Frontal cortex (tissue), 4 donors: Measurements from ENCODE around the gene TPK1. TPM values are rescaled to one million over a fixed set of nuclear protein-coding genes. Genes with fewer than 3 reads are reported as not detected.
"Not testable (repeated sequence)": the region's sequence is repeated elsewhere in the genome, so short reads cannot be mapped to it uniquely, and the experiment has no call there.

Experiments used
- DNase-seq, 2 donors: peaks; one replicate each; pipeline ENCODE4 v3.0.0; 2012; ENCODE audit warnings: low spot score in 2 of 2
- FAIRE-seq: peaks from 2 replicates; lab custom pipeline; 2012; peaks lifted over from hg19 to GRCh38; lab: Jason Lieb, UNC
- small RNA-seq: library from RNA; depleted of rRNA; stranded (forward); fragments of <200 nt; gene quantifications from one replicate; pipeline ENCODE3, GENCODE V24; 2014
- total RNA-seq: library from RNA; depleted of rRNA; stranded (reverse); fragments of >200 nt; gene quantifications from one replicate; pipeline ENCODE4 v1.2.3, GENCODE V29; 2014
- donor health status: control.
- donor health status: control.
- donor health status: control.

TPK1 gene
- total RNA-seq, 1 donor from 2014 or later = 7.3 TPM

DNA sequence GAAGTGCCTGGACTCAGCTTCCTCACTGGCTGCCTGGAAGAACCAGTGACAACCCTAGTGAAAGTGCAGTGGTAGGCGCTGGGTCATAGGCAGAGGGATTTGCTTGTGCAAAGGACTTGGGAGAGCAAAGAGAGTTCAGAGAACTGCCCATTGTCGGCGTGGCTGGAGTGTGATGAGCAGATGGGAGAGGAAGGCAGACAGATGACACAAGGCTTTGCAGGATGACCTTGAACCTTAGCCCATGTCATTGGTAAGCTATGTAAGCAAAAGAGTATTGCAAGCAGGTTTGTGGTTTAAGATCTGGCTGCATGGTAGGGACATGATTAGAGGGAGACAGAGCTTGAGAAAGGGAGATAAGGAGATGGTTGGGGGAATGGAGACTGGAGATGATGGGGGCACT is 397.1 kb downstream of the TPK1 start:
- FAIRE-seq (no peak), DNase-seq (no peak)

DNA sequence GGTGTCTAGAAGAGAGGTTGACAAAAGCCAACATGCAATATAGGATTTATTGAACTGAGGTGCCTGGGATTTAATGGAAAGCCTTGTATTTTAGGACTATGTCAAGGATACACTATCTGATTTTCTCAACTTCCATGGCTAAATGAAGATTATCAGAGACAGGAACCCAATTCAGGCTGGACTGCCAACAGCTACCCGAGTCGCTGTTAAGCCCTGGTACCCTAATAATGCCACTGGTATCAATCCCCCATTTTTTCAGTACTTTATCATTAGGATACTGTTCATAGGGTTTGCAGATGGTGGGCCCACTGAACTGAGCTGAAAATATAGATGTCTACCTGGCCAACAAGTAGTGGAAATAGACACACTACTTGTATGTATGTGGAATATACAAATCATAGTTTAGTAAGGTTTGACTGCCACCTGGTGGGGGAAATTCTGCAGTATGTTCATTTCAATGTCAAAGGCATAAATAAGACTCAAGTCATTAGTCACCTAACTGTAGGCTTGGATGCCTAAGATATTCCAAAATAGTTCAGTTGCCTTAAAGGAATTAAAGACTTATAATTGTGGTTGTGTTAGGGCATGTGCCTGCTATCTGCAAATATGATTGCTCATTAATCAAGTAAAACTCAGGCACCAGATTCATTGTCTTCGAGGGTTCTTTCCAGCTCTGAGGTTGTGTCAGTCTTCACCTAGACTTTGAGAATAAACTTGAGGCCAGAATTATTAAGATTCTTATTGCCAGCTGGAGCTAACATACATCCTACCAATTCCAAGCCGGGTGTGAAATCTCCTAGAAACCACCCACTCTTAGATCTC is 398.3 kb downstream of the TPK1 start:
- peak in 1 of 2 donors; percentile 22 for DNase-seq
- FAIRE-seq = no peak

DNA sequence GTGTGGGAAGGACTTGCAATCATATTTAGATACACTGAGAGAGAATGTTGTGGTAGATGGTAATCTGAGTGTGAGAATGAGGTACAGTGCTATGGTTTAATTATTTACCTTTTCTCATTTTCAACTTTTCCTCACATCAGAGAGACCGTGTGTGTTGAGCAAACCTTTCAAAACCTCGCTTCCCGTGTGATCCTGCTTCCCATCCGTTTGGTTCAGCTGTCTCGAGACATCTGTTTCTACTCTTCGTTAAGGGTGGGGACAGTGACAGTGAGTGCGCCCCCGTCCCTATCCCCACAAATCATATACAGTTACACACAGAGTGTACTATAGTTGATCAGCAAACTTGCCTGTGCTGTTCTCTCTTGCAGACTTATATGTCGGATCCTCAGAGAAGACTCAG is 399.4 kb downstream of the TPK1 start:
- DNase-seq (no peak), FAIRE-seq (no peak)

DNA sequence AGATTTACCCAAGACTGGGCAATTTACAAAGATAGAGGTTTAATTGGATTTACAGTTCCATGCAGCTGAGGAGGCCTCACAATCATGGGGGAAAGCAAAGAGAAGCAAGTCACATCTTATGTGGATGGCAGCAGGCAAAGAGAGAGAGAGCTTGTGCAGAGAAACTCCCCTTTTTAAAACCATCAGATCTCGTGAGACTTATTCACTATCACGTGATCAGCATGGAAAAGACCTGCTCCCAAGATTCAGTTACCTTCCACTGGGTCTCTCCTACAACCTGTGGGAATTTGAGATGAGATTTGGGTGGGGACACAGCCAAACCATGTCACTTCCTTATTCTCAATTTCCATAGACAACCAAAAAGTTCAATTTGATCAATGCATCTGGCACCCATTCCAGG is 407.4 kb downstream of the TPK1 start:
- DNase-seq (no peak), FAIRE-seq (no peak)

DNA sequence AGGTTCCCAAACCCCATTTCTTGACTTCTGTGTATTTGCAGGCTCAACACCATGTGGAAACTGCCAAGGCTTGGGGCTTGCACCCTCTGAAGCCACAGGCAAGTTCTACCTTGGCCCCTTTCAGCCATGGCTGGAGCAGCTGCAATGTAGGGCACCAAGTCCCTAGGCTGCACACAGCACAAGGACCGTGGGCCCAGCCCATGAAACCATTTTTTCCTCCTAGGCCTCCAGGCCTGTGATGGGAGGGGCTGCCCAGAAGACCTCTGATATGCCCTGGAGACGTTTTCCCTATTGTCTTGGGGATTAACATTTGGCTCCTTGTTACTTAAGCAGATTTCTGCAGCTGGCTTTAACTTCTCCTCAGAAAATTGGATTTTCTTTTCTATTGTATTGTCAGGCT is 408.3 kb downstream of the TPK1 start:
- not testable (repeated sequence) for DNase-seq, FAIRE-seq

DNA sequence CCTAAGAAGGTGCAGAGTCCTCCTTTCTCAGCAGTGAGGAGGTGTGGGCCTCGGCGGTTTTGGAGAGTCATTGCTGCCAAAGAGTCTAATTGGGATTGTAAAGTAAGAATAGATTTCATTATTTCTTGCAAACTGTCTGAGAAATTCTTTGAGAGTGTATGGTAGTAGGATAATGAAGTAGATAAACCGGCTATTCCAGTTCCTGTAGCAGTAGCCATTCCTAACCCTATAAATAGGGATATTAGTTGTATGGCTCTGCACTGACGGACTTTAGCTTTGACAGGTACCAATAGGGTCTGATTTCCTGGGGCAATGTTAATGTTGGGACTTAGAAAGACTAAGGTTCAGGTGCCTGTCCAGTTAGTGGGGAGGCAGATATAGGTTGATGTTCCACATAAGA is 416.9 kb downstream of the TPK1 start:
- not testable (repeated sequence) for FAIRE-seq, DNase-seq

DNA sequence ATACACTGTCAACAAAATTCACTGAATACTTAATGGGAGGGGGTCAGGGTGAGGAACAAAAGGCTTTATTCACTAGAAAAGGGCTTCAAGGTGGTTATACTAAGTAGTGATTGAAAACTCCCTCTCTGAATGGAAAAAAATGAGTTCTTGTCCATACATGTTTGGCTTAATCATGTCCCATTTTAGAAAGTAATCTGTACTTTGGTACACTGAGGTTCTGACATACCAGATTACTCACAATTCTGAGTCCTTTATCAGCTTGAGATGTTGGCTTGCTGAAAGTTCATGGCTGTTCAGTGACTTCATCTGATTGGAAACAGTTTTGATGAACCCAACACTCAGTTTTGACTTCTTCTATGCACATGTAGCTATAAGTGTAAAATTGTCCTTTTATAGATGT is 419.5 kb downstream of the TPK1 start:
- no peak for DNase-seq

DNA sequence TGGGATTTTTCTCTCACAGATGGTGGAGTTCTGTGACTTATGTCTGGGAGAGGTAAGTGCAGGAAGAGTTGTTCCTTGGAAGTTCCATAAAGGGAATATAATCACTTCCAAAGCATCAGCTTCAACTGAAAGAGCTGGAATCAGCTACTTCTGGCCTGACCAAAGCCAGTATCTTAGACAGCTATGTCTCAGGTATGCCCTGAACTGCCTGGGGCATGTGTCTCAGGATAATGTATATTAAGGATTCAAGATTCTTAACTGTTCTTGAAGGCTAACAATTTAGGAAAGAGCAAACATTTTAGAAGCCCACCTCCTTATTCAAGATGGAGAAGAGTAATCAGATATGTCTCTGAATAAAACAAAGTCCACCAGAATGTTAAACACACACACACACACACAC is 420.0 kb downstream of the TPK1 start:
- FAIRE-seq (no peak), DNase-seq (no peak)

More for the DNA sequence above, 419.5 kb downstream of the TPK1 start:
- no peak for FAIRE-seq

DNA sequence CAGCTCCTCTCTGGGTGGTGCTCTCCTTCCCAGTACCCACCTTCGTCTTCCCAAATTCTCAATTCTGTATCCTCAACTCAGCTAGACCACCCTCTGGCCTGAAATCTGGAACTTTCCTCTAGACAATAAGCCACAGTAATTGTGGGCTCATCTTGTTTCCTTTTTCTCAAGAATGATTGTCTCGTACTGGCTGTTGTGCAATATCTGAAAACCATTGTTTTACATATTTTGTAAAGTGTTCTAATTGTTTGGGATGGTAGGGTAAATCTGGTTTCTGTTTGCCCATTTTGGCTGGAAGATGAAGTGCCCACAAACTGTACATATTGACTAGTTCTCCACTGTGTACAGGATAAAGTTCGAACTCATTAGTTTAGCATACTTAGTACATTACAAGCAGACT is 421.0 kb downstream of the TPK1 start:
- DNase-seq (no peak), FAIRE-seq (no peak)

DNA sequence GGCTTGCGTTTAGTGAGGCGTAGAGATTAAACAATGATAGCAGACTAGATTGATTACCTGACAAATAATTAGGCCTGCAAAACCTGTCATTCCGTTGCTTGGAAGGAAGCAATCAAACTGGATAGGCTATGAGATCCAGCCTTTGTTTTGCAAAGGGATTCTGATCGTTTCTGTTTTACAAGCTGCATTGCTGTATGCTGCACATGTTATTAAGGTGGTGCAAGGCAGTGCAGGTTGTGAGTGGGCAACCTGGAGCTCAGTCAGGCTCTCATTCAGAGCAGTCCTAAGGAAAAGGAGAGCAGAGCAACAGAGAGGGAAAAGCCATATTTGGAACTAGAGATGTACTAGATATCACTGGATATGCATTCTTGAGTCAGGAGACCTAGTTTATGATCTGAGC is 425.4 kb downstream of the TPK1 start:
- DNase-seq = no peak
- no peak for FAIRE-seq

DNA sequence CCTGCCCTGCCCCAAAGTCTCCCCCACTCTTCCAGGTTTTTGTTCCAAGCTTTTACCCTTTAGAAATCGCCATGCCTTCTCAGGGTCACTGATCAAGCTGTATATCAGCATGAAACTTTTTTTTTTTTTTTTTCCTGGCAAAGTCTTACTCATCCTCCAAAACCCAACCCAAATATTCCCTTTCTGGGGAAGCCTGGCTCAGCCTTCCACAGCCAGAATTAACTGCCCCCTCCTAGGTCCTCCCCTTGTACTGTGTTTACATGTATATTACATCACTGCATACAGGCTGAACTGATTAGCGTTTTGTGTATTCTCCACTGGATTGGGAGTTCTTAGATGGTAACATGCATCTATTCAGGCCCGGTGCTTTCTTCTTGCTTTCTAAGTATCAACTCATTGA is 427.7 kb downstream of the TPK1 start:
- DNase-seq (no peak), FAIRE-seq (no peak)

DNA sequence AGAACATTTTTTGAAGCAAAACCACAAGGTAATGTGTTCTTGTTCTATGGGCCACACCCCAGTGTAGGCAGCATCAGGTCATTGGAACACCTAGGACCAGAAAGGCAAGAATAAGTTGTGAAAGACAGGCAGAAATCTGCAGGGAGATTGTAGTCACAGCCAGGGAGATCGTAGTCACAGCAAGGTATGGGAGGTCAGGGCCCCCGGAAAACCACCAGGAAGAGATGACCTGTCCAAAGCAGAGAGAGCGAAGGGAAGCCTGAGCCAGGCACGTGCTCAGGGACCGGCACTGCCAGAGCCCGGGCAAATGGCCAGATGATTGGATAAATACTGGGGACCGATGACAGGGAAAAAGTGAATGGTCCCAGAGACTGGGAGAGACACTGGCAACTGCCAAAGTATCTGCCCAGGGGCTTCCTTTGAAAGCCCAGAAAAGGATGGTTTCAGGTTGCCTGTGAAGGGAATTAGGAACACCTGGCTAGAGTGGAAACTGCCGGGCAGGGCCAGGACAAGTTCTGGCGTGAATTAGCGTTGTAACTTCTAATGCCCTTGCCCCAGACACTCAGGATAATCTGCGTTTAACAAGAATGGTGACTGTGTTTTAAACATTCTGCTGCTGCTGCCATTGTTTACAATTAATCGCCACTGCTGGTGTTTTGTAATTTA is 428.5 kb downstream of the TPK1 start:
- FAIRE-seq = no peak
- DNase-seq = no peak

DNA sequence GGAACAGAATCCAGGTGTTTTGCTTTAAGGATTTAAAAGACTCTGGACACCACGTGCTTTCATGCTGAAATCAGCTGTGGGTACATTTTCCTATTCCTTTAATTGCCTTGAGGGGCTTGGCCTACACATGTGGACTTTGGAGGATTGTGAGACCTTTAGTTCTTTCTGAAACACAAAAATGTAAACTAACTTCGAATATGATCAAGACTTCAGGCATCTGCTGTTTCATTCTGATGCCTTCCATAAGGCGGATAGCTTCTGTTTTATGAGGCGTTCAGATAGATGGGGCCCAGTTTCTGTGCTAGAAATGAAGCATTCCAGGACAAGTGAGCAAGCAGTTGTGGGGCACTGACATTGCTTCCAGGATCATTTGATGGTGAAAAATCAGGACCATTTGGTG is 430.9 kb downstream of the TPK1 start:
- FAIRE-seq (no peak), DNase-seq (no peak)

DNA sequence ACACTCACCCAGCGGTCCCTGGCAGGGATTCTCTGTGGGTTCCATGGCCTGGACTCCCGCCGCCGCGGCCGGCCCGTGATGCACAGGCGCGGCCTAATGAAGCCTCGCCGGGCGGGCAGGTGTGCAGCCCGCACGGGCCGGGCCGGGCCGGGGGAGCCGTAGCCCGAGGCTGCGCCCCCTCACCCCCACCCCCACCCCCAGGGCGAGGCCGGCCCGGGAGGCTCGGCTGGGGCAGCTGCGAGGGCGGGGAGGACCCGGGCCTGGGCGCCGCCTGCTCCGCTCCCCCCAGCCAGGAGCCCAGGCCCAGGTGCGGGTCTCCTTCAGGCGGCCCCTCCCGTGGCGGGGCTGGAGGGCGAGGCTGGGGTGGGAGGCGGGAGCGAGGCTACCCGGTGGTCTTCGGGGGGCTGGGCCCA is 432.2 kb downstream of the TPK1 start, which contains the start of gene NOBOX:
Gene NOBOX, minus strand, starts transcription at position 45 of the 413 bp plus-strand sequence.
- no peak for FAIRE-seq
- DNase-seq = no peak

DNA sequence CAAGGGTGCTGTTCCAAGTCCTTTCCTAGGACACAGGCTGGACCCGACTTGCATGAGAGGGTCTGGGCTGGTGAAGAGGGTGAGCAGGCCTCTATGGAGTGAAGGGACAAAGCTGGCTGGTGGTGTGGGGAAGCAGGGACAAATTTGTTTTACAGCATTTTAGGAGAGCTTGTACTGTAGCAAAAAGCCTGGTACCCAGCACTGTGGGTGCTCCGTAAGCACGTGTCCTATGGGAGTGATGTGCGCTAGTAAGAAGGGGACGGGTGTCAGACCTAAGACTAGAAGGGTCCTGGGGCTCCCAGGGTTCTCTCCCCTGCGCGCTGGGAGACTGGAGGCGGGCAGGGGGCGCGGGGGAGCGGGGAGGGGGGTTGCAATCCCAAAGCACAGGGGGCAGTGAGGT is 432.8 kb downstream of the TPK1 start:
- no peak for FAIRE-seq
- DNase-seq = no peak

Small RNA genes lying within 50 kb of the gene (small RNA-seq; reads per million reads assigned to genes)
- not detected for gene RNU6ATAC40P
